Erythroblast (primary cell): Measurements from ENCODE around the gene TRMO.

Source experiments
- GATA1 ChIP-seq: IDR thresholded peaks from 2 replicates; pipeline ENCODE4 v1.6.1; 2011; ENCODE audit warnings: low read depth, mild to moderate bottlenecking, control low read depth, low read length, moderate library complexity
- POLR2A ChIP-seq: IDR thresholded peaks from 2 replicates; pipeline ENCODE4 v1.6.1; 2011; ENCODE audit warnings: mild to moderate bottlenecking, low read length

DNA sequence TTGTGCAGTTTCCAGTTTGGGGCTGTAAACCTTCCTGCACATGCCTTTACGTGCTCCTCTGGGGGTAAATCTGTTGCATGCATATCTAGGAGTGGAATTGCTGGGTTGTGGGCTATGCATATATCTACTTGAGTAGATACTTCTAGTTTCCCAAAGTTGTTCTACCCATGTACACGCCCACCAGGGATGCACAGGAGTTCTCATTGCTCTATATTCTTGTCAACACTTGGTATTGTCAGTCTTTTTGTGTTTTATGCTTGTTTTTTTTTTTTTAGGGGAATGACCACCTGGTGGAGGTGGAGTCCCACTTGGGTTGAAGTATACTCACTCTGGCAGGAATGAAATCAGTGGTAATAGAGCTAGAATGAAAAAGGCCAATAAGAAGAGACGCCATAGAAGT, 46.2 kb downstream of the TRMO start:
- TF ChIP-seq POLR2A (no peak), GATA1 (no peak)
